ENCODE data around the gene FCSK. TPM values are rescaled to one million over a fixed set of nuclear protein-coding genes. Genes with fewer than 3 reads are reported as not detected.

FCSK gene
- total RNA-seq, 4 donors from 2014 or later = 6.9 to 21.8 (median 12.4) TPM

- no peak overlapping the region for H3K27ac ChIP-seq
- WGBS, 2 donors (ENCODE audit: low coverage in 1 of 2) = no CpG with 5 or more reads among the region's 28 CpGs
- H3K36me3 ChIP-seq = peaks cover 0 to 87% of the 10 kb centered on the region in 2 donors
- H3K9me3 ChIP-seq = no peaks in the 10 kb centered on the region
- TF ChIP-seq CTCF (IDR thresholded peaks at IDR 0.05) (no peak), EP300 (IDR thresholded peaks at IDR 0.05) (no peak), POLR2AphosphoS5 (IDR thresholded peaks at IDR 0.05) (no peak), POLR2A (IDR thresholded peaks at IDR 0.05) (no peak)
- peaks cover 0 to 7% (median 4%) of the 10 kb centered on the region in 3 donors for H3K4me1 ChIP-seq
- no peaks in the 10 kb centered on the region for H3K27me3 ChIP-seq
- no peak for ATAC-seq
- no peak overlapping the region for H3K4me3 ChIP-seq
These were observed 18.5 kb downstream of the FCSK start for GRCh38 chr16:70472786-70473433.

GRCh38 chr16:70473446-70474319 is 19.3 kb downstream of the FCSK start:
- peaks cover 0 to 14% (median 4%) of the 10 kb centered on the region in 3 donors for H3K4me1 ChIP-seq
- no peak overlapping the region for H3K27ac ChIP-seq
- 100% methylated on average over 2 of the region's 21 CpGs for WGBS, 2 donors (ENCODE audit: low coverage in 1 of 2)
- no peak for ATAC-seq
- peaks cover 0 to 89% of the 10 kb centered on the region in 2 donors for H3K36me3 ChIP-seq
- H3K9me3 ChIP-seq = no peaks in the 10 kb centered on the region
- no peak overlapping the region for H3K4me3 ChIP-seq
- no peak for TF ChIP-seq EP300 (IDR thresholded peaks at IDR 0.05)
- no peak for TF ChIP-seq CTCF (IDR thresholded peaks at IDR 0.05)
- no peak for TF ChIP-seq POLR2AphosphoS5 (IDR thresholded peaks at IDR 0.05)
- no peak for TF ChIP-seq POLR2A (IDR thresholded peaks at IDR 0.05)
- no peaks in the 10 kb centered on the region for H3K27me3 ChIP-seq

- Histone ChIP-seq H3K4me3 (no peak overlapping the region), H3K36me3 (peaks cover 0 to 89% of the 10 kb centered on the region in 2 donors), H3K27ac (no peak overlapping the region), H3K27me3 (no peaks in the 10 kb centered on the region), H3K9me3 (no peaks in the 10 kb centered on the region), H3K4me1 (peaks cover 0 to 22% (median 4%) of the 10 kb centered on the region in 3 donors)
- WGBS, 2 donors (ENCODE audit: low coverage in 1 of 2) = no CpG with 5 or more reads among the region's 22 CpGs
- no peak for TF ChIP-seq EP300 (IDR thresholded peaks at IDR 0.05)
- no peak for TF ChIP-seq POLR2AphosphoS5 (IDR thresholded peaks at IDR 0.05)
- no peak for TF ChIP-seq CTCF (IDR thresholded peaks at IDR 0.05)
- no peak for TF ChIP-seq POLR2A (IDR thresholded peaks at IDR 0.05)
- no peak for ATAC-seq
These were observed 20.1 kb downstream of the FCSK start for GRCh38 chr16:70474320-70475053.

GRCh38 chr16:70475054-70475871 is 20.9 kb downstream of the FCSK start:
- no peak for ATAC-seq

More at GRCh38 chr16:70475054-70475871, 20.9 kb downstream of the FCSK start:
- H3K9me3 ChIP-seq = no peaks in the 10 kb centered on the region
- H3K36me3 ChIP-seq = peaks cover 0 to 89% of the 10 kb centered on the region in 2 donors
- H3K4me3 ChIP-seq = no peak overlapping the region
- TF ChIP-seq EP300 (IDR thresholded peaks at IDR 0.05) (no peak), POLR2AphosphoS5 (IDR thresholded peaks at IDR 0.05) (no peak), POLR2A (IDR thresholded peaks at IDR 0.05) (no peak), CTCF (IDR thresholded peaks at IDR 0.05) (no peak)
- no peak overlapping the region for H3K27ac ChIP-seq
- 75 to 100% methylated on average over 1 to 4 of the region's 24 CpGs for WGBS, 2 donors (ENCODE audit: low coverage in 1 of 2)
- no peaks in the 10 kb centered on the region for H3K27me3 ChIP-seq
- H3K4me1 ChIP-seq = peaks cover 0 to 23% (median 4%) of the 10 kb centered on the region in 3 donors
